Esophagus squamous epithelium (tissue), 5 donors: ENCODE results near the gene DYNC1I2. TPM values are rescaled to one million over a fixed set of nuclear protein-coding genes. Genes with fewer than 3 reads are reported as not detected.

Experiments
- DNase-seq: peaks from one replicate; lab custom pipeline; 2025; lab: John Stamatoyannopoulos, UW
- H3K27ac ChIP-seq, 4 donors: fragments of 200-600 bp; sonication (generic); one replicate each; pipeline ENCODE4 v1.5.1; 2016 to 2019; ENCODE audit warnings: mild to moderate bottlenecking in 1 of 4
- H3K27me3 ChIP-seq, 4 donors: fragments of 200-600 bp; sonication (generic); 1 replicate in 3 of 4; 2 replicates in 1 of 4; pipeline versions ENCODE4 v1.5.1 to v1.6.0; 2017 to 2021; ENCODE audit warnings: antibody characterized with exemption in 1 of 4
- H3K36me3 ChIP-seq, 3 donors: fragments of 200-600 bp; sonication (generic); one replicate each; pipeline ENCODE4 v1.5.1; 2016 to 2019
- H3K4me1 ChIP-seq, 3 donors: fragments of 200-600 bp; sonication (generic); one replicate each; pipeline ENCODE4 v1.5.1; 2017 to 2019
- H3K4me3 ChIP-seq, 4 donors: fragments of 200-600 bp; sonication (generic); 1 replicate in 3 of 4; 2 replicates in 1 of 4; pipeline ENCODE4 v1.5.1; 2016 to 2019; ENCODE audit warnings: mild to moderate bottlenecking in 2 of 4, moderate library complexity in 1 of 4
- H3K9me3 ChIP-seq, 3 donors: fragments of 200-600 bp; sonication (generic); one replicate each; pipeline ENCODE4 v1.5.1; 2016 to 2019
- CTCF ChIP-seq, 6 experiments: fragments of 450-650 bp in 4 of 6; fragments of 200-600 bp in 2 of 6; sonication (generic) in 2 of 6; IDR thresholded peaks; one replicate each; pipeline ENCODE4 v1.5.1; 2016 to 2019; ENCODE audit warnings: antibody characterized with exemption in 6 of 6, mild to moderate bottlenecking in 4 of 6, moderate library complexity in 4 of 6
- POLR2A ChIP-seq, 4 donors: fragments of 450-650 bp; IDR thresholded peaks; one replicate each; pipeline ENCODE4 v1.6.1; 2017; ENCODE audit warnings: antibody characterized with exemption in 4 of 4, mild to moderate bottlenecking in 4 of 4, moderate library complexity in 3 of 4
- WGBS, 2 donors: methylation state at CpG; one replicate each; pipeline ENCODE4 v1.1.5; 2018; 5-methylcytosine and 5-hydroxymethylcytosine counted together
- intact Hi-C: fragments of 100-400 bp; cut with DNase I; formaldehyde crosslinking; loops from one replicate; pipeline ENCODE4 v1.15.0; 2022
- total RNA-seq, 4 donors: library from RNA; depleted of rRNA; stranded (reverse); fragments of >200 nt; gene quantifications; one replicate each; pipeline ENCODE4 v1.1.0, GENCODE V29; 2016
- donor health status: DM: yes; HTN: yes; CAD: no.

The DYNC1I2 gene
- total RNA-seq, 4 donors from 2014 or later = 77.9 to 105 (median 91.9) TPM

- TF ChIP-seq CTCF (IDR thresholded peaks at IDR 0.05) (no peak), POLR2A (IDR thresholded peaks at IDR 0.05) (no peak)
- intact Hi-C loops = no loop called here
These were observed 19.1 kb upstream of the DYNC1I2 start for GRCh38 chr2:171668183-171668582.

GRCh38 chr2:171669121-171669520, 18.1 kb upstream of the DYNC1I2 start:
- WGBS, 2 donors = 40 to 46% methylated on average over 3 of the region's 3 CpGs
- no peaks in the 10 kb centered on the region for H3K4me1 ChIP-seq
- intact Hi-C loops = no loop called here
- no peak for DNase-seq
- peaks cover 0 to 1% (median 0%) of the 10 kb centered on the region in 4 donors for H3K27me3 ChIP-seq
- H3K9me3 ChIP-seq = no peaks in the 10 kb centered on the region
- no peaks in the 10 kb centered on the region for H3K36me3 ChIP-seq
- TF ChIP-seq CTCF (IDR thresholded peaks at IDR 0.05) (no peak), POLR2A (IDR thresholded peaks at IDR 0.05) (no peak)
- no peak overlapping the region for H3K4me3 ChIP-seq
- no peak overlapping the region for H3K27ac ChIP-seq

More at GRCh38 chr2:171668183-171668582, 19.1 kb upstream of the DYNC1I2 start:
- Histone ChIP-seq H3K27ac (no peak overlapping the region), H3K36me3 (no peaks in the 10 kb centered on the region), H3K4me1 (no peaks in the 10 kb centered on the region), H3K27me3 (peaks cover 0 to 9% (median 0%) of the 10 kb centered on the region in 4 donors), H3K9me3 (no peaks in the 10 kb centered on the region), H3K4me3 (no peak overlapping the region)
- 73 to 82% methylated on average over 4 to 5 of the region's 5 CpGs for WGBS, 2 donors
- no peak for DNase-seq

GRCh38 chr2:171670655-171671054, 16.6 kb upstream of the DYNC1I2 start:
- Histone ChIP-seq H3K27me3 (no peaks in the 10 kb centered on the region), H3K27ac (no peak overlapping the region), H3K4me3 (no peak overlapping the region), H3K4me1 (no peaks in the 10 kb centered on the region), H3K36me3 (no peaks in the 10 kb centered on the region), H3K9me3 (no peaks in the 10 kb centered on the region)
- no peak for TF ChIP-seq CTCF (IDR thresholded peaks at IDR 0.05)
- TF ChIP-seq POLR2A (IDR thresholded peaks at IDR 0.05) = no peak
- DNase-seq = no peak
- intact Hi-C loops = no loop called here

GRCh38 chr2:171671867-171672266, 15.4 kb upstream of the DYNC1I2 start:
- H3K4me1 ChIP-seq = no peaks in the 10 kb centered on the region
- H3K27me3 ChIP-seq = no peaks in the 10 kb centered on the region
- H3K9me3 ChIP-seq = no peaks in the 10 kb centered on the region
- no peaks in the 10 kb centered on the region for H3K36me3 ChIP-seq
- DNase-seq = no peak
- no peak overlapping the region for H3K27ac ChIP-seq
- no peak overlapping the region for H3K4me3 ChIP-seq
- 83 to 92% methylated on average over 7 of the region's 7 CpGs for WGBS, 2 donors
- TF ChIP-seq POLR2A (IDR thresholded peaks at IDR 0.05) = no peak
- no peak for TF ChIP-seq CTCF (IDR thresholded peaks at IDR 0.05)
- intact Hi-C loops = no loop called here

- H3K27ac ChIP-seq = no peak overlapping the region
- WGBS, 2 donors = 87 to 88% methylated on average over 1 of the region's 1 CpG
- H3K36me3 ChIP-seq = no peaks in the 10 kb centered on the region
- DNase-seq = no peak
- H3K9me3 ChIP-seq = no peaks in the 10 kb centered on the region
- TF ChIP-seq CTCF (IDR thresholded peaks at IDR 0.05) (no peak), POLR2A (IDR thresholded peaks at IDR 0.05) (no peak)
- H3K27me3 ChIP-seq = no peaks in the 10 kb centered on the region
- no peak overlapping the region for H3K4me3 ChIP-seq
- intact Hi-C loops = no loop called here
- H3K4me1 ChIP-seq = no peaks in the 10 kb centered on the region
These were observed 13.4 kb upstream of the DYNC1I2 start for GRCh38 chr2:171673905-171674304.
